ENCODE data around the gene SSTR3.

DNA sequence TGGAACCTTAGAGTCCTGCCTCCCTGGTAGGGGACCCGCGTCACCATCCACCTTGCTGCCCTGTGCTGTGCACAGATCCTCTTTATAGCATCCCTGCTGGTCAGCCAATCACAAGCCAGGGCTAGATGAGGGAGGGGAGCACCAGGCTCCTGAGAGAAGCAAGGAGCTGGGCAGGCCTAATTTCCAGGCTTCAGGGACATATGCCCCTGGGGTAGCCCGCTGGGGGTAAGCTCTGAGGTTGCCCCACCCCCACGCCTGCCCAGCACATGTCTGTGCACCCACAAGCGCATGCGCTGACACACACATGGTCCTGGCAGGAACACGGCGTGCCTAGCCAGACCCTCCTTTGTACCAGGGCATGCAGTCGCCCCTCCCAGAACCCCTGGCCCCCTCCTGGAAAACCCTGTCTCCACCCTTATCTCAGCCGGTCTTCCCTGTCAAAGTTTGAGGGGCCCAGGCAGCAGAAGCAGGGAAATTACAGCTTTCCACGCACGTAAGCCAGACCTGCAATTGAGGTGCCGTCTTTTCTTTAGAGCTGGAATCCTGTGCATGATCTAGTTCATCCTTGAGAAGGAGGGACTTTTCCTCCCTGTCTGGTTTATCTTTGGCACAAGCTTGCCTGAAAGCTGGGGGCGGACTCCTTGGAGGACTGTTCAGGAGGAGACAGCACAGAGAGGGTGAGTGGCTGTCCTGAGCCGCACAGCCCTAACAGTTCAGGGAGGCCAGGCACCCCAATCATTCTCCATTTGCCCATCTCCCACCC is 2.1 kb downstream of the SSTR3 start:
- TF ChIP-seq, protein P1, sequence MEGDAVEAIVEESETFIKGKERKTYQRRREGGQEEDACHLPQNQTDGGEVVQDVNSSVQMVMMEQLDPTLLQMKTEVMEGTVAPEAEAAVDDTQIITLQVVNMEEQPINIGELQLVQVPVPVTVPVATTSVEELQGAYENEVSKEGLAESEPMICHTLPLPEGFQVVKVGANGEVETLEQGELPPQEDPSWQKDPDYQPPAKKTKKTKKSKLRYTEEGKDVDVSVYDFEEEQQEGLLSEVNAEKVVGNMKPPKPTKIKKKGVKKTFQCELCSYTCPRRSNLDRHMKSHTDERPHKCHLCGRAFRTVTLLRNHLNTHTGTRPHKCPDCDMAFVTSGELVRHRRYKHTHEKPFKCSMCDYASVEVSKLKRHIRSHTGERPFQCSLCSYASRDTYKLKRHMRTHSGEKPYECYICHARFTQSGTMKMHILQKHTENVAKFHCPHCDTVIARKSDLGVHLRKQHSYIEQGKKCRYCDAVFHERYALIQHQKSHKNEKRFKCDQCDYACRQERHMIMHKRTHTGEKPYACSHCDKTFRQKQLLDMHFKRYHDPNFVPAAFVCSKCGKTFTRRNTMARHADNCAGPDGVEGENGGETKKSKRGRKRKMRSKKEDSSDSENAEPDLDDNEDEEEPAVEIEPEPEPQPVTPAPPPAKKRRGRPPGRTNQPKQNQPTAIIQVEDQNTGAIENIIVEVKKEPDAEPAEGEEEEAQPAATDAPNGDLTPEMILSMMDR (IDR thresholded peaks at IDR 0.05; ENCODE audit: insufficient read depth, low read length, poor library complexity, severe bottlenecking) = no peak
- no peak for TF ChIP-seq EZH2phosphoT487 (conservative IDR thresholded peaks at IDR 0.05; ENCODE audit: low read length)
